NCI-H345 (cell line): Measurements from ENCODE around the gene ZNF579.
A peak's percentile ranks its signal among the peaks of the same experiment; 100 is the strongest.
"Not testable (repeated sequence)": the region's sequence is repeated elsewhere in the genome, so short reads cannot be mapped to it uniquely, and the experiment has no call there.

Source experiments
- DNase-seq: peaks from one replicate; lab custom pipeline; 2025; lab: John Stamatoyannopoulos, UW

The ZNF579 gene

GRCh38 chr19:55593096-55593772 lies 12.6 kb upstream of the ZNF579 start:
- no peak for DNase-seq

- no peak for DNase-seq
These were observed 11.9 kb upstream of the ZNF579 start for GRCh38 chr19:55592391-55593090.

DNA sequence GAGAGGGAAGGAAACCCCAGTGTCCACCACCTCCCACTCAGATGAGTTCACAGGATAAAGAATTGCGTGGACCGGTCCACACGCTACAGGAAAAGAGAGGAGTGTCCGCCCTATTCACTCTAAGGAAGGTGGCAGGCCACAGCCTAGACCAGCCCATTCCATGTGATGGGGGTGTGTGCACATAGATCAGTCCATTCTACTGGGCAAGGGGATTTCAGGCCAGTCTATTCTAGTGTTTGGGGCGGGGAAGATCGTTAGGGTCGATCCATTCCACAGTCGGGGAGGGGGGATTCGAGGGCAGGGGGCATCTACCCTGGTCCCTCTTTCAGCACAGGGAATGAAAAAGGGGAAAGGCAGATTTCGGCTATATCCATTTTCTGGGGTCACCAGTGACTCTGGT lies 10.9 kb upstream of the ZNF579 start:
- no peak for DNase-seq

DNA sequence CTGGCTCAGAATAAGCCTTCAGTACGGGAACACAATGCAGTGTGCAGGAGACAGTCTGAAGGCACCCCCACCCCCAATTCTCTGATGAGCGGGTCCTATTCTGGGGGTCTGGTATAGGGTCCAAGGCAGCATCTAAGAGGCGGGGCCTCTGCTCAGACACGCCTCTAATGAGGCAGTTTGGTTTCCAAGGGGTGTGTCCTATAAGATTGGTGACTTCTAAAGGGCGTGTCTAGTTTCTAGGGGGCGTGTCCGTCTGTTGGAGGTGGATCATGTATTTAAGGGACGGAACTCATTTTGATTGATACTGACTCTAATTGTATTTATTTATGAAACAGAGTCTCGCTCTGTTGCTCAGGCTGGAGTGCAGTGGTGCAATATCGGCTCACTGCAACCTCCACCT lies 10.0 kb upstream of the ZNF579 start:
- DNase-seq: no peak

GRCh38 chr19:55590109-55590508 lies 9.5 kb upstream of the ZNF579 start:
- DNase-seq: no peak

- DNase-seq: no peak
These were observed 8.1 kb upstream of the ZNF579 start for GRCh38 chr19:55588738-55589137.

DNA sequence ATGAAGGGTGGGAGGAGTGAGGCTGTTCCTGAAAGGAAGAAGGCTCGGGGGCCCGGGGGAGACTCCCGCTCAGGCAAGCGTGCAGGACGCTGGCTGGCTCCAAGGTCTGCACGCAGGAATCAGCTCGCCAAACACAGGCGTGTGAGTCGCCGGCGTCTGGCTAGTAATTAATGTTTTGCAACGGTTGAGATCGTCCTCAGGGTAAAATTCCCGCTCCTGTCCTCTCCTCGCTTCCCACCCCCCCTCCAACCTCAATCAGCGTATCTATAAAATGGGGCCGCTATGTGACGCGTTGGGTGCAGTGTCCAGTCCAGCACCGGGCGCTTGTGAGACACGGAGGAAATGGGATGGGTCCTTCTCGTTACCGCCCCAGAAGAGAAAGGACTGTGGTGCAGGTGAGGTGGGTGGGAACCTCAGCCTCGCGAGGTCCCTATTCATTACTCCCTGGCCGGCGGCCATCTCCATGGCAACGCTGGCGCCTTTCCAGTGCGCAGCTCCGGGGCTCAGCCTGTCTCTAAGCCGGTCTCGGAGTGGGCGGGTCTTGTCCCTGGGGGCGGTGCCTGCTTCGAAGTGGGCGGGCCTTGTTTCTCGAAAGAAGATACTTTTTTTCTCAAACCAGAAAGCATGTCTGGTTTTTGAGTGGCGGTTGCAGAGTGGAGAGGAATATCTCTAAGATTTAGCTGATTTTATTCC lies 6.5 kb upstream of the ZNF579 start:
- peak; percentile 95 for DNase-seq

GRCh38 chr19:55585658-55586339 lies 5.2 kb upstream of the ZNF579 start:
- DNase-seq: peak; percentile 82

DNA sequence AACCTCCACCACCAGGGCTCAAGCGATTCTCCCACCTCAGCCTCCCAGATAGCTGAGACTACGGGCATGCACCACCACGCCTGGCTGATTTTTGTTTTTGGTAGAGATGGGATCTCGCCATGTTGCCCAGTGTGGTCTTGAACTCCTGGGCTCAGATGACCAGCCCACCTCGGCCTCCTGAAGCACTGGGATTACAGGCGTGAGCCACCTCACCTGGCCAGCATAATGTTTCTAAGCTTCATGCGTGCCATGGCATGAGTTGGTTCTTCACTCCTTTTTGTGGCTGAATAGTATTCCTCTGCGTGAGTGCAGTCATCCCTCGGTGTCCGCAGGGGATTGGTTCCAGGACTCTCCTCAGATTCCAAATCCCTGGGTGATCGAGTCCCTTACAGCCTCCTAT lies 4.2 kb upstream of the ZNF579 start:
- no peak for DNase-seq

GRCh38 chr19:55583897-55584296 lies 3.2 kb upstream of the ZNF579 start:
- DNase-seq: not testable (repeated sequence)

GRCh38 chr19:55582284-55582683 lies 1.6 kb upstream of the ZNF579 start:
- DNase-seq: not testable (repeated sequence)

GRCh38 chr19:55581823-55582223 lies 1.2 kb upstream of the ZNF579 start:
- no peak for DNase-seq

DNA sequence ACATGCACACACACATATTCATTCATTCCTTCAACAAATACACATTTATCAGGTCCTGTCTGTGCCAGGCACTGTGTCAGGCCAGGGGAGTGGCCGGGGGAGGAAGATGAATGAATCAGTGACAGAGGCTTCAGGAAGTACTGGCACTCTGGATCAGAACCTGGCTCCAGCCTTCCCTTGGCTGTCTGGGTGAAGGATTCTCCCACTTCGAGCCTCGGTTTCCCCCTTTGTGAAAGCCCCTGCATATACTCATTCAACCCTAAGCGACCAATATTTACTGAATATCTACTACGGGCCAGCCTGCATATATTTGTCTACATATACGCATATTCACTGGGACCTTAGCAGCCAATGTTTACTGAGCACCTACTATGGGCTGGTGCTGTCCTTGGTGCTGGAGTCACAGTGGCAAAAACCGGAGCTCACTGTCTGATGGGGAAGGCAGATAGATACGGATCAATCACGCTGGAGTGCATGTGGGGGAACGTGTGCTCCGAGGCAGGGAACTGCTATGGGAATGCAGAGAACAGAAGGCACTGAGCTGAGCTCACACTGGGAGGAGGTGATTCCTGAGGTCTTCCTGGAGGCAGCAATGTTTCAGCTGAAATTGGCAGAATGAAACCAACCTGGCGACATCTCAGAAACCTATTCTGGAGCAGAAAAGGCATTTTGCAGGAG lies 636 bp upstream of the ZNF579 start:
- DNase-seq: no peak

DNA sequence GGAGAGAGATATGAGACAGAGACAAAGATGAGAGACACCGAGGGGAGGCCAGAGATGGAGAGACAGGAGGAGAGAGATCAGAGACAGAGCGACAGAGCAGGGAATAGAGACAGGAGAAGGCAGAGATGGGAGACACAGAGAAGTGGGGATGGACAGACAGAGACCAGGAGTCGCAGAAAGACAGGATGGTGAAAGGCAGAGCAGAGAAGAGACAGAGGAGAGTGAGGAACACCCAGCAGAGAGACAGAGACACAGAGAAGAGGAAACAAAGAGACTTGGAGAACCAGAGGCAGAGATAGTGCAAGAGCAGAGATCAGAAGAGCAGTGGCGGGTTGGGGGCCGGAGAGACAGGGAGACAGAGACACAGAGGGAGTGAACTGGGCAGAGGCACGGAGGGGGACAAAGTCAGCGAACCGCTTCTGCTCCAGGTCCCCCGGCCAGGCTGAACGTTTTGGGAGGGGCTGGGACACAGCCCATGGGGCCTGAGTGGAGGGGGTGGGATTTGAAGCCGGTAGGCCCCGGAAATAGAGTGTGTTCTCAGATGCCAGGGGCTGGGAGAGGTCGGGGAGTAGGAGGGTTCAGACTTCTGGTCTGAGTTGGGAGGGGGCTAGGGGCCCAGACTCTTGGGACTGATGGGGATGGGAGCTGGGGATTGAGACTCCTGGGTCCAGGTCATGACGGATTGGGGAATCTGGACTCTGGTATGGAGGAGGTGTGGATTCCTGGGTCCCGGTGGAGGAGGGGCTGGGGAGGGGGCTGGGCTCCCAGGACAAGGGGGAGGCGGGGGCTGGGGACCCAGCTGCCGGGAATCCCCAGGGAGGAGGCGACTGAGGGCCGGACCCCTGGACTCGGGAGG lies 654 bp downstream of the ZNF579 start:
- DNase-seq: peak; percentile 24

DNA sequence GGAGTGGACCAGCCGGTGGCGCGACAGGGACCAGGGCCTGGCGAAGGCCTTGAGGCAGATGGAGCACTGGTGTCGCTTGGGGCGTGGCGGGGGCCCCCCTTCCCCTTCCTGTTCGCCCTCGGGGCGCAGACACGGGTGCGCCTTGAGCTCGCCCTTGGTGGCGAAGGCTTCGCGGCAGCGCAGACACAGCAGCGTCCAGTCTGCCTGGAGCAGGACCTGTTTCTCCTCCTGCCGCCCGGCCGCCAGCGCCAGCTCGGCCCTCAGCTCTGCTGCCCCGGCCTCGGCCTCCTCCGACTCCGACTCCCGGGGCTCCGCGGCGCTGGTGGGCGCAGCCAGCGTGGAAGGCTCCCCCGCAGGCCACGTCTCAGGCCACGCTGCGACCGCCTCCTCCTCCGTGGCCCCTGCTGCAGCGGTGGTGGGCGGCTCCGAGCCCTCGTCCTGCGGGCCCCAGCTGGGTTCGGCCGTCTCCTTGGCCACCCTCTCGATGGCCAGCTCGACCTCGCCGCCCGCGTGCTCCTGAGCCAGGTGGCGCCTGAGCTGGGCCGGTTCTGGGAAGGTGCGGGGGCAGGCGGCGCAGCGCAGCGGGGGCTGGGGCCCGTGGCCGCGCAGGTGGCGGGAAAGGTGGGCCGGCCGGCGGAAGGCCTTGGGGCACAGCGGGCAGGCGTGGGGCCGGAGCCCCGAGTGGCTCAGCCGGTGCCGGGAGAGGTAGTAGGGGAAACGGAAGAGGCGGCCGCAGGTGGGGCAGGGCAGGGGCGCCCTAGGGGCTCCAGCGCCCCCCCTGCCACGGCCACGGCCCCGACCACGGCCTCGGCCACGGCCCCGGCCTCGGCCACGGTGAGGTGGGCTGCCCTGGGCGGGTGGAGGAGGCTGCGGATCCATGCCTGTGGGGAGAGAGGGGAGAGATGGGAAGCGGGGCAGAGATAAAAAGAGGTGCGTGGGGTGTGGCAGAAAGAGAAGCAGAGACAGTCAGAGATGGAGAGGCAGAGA lies 1.6 kb downstream of the ZNF579 start:
- DNase-seq: no peak

DNA sequence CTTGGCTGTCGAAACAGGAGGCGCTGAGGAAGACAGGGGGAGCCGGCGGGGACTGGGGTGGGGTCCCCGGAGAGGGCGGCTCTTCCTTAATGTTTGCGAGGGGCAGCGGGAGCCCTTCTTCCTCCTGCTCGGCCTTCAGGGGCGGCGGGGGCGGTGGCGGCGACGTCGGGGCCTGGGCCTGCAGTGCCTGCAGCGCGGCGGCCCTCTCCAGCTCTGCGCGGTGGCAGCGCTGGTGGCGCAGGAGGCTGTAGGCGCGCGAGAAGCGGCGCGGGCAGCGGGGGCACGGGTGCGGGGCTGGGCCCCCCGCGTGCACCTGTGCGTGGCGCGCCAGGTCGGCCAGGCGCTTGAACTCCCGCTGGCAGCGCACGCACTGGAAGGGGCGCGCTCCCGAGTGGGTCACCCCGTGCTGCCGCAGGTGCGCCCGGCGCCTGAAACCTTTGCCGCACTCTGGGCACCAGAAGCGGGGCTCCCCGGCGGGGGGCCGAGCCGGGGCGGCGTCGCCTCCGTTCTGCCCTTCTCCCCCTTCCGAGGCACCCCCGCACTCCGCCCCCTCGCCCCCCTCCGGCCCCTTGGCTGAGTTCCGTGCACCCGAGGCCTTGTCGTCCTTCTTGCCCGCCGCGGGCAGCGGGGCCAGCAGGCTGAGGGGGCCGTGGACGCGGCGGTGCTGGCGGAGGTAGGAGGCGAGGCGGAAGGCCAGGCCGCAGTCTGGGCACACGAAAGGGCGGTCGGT lies 2.5 kb downstream of the ZNF579 start:
- DNase-seq: no peak

DNA sequence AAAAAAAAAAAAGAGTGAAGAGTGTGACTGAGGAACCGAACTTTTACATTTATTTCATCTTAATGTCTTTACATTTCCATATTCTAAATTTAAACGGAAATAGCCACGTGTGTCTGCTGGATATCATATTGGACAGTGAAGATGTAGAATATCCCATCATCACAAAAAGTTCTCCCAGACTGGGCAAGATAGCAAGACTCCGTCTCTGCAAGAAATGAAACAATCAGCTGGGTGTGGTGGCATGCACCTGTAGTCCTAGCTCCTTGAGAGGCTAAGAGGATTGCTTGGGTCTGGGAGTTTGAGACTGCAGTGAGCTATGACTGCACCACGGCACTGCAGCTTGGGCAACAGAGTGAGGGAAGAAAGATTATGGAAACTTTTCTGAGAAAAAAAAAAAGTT lies 3.9 kb downstream of the ZNF579 start:
- DNase-seq: no peak

DNA sequence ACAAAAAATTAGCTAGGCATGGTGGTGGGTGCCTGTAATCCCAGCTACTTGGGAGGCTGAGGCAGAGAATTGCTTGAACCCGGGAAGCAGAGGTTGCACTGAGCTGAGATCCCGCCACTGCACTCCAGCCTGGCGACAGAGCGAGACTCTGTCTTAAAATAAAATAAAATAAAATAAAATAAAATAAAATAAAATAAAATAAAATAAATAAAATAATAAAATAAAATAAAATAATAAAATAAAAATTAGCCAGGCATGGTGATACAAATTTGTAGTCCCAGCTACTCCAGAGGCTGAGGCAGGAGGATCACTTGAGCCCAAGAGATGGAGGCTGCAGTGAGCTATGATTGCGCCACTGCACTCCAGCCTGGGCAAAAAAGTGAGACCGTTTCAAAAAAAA lies 6.7 kb downstream of the ZNF579 start:
- not testable (repeated sequence) for DNase-seq

DNA sequence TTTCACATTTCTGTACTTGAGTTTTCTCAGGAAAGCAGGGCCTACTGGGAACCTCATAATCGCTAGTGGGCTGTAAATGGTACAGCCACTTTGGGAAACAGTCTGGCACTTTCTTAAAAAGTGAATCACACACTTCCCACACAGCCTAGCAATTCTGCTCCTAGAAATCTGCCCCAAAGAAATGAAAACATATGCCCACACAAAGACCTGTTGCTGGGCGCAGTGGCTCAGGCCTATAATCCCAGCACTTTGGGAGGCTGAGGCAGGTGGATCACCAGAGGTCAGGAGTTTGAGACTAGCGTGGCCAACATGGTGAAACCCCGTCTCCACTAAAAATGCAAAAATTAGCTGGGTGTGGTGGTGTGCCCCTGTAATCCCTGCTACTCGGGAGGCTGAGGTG lies 11.2 kb downstream of the ZNF579 start:
- DNase-seq: not testable (repeated sequence)
